NOMO-1 treated with dmso at 0.1 percent for 144 hours (cell line): ENCODE data around the gene LCN9.
"Not testable (repeated sequence)": the region's sequence is repeated elsewhere in the genome, so short reads cannot be mapped to it uniquely, and the experiment has no call there.

Experiments used
- DNase-seq: peaks from one replicate; lab custom pipeline; 2025; ENCODE audit not compliant: unreplicated experiment; lab: John Stamatoyannopoulos, UW

The LCN9 gene

DNA sequence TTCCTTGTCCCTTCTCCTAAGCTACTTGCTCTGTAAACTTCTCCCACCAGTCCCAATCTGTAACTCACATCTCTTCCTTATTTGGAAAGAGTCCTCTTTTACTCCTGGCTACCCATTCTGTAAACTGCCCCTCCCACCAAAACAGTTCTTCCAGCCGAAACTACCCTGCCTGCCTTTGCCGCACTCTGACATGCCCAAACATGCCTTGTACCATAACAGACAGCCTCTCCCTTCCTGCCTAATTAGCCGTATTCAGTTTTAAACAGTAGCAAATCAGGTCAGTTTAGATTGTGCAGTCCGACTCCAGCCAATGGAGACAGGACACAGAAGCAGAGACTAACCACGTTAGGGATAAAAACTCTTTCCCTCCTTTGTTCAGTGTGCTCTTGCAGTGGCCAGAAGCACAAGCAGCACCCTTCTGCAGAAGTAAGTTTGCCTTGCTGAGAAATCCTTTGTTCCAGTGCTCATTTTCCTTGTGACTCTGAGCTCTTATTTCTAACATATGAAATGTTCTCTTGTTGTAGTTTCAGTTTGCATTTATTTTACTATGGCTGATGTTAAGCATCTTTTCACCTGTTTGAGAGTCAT lies 18.4 kb upstream of the LCN9 start:
- DNase-seq = no peak

DNA sequence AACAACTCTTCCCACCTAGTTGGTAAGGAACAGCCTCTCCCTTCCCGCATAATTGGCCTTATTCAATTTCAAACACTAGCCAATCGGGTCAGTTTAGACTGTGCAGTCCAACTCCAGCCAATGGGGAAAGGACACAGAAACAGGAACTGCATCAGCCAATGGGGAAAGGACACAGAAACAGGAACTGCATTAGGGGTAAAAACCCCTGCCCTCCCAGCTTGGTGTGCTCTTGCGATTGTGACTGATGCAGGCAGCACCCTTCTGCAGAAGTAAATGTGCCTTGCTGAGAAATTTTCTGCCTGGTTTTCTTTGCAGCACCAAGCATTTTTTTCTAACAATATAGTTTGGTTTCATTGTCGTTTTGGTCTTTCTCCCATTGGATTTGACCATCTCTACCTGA lies 15.2 kb upstream of the LCN9 start:
- DNase-seq = no peak

DNA sequence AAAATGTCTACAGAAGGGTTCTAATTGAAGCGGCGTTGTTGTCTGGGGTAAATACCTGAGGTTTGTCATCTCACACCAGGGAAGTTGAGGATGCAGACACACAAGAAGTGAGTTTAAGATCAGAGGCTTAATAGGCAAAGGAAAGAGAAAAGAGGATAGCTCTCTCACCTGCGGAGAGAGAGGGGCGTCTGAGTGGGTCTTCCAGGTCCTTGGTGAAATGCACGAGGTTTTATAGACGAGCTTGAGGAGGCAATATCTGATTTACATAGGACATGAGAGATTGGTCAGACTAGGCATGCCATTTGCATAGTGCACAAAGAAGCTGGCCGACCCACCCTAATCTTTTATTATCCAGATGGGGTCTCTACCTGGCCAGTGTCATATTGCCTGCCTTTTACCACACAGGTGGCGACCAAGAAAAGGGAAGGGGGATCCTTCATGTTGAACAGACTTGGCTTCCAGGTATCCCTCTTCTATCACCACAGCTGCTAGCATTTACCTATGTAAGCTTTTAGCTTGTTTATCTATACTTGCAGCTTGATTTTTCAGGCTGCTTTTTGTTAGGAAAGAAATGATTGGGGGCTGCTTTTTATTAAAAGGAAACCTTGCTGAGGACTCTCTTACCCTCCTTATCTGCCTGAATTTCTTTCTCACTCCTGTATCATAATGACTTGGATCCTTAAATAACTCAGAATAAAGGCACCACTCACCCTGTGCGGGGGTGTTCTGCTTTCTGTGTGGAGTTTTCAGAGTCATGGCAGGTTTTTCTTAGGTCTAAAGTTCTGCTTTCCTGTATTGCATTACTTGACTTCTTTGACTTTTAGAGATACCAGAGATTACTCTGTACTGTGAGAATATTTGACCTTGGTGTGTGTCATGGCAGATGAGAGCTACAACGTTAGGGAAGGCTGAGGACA lies 14.4 kb upstream of the LCN9 start:
- DNase-seq = no peak

DNA sequence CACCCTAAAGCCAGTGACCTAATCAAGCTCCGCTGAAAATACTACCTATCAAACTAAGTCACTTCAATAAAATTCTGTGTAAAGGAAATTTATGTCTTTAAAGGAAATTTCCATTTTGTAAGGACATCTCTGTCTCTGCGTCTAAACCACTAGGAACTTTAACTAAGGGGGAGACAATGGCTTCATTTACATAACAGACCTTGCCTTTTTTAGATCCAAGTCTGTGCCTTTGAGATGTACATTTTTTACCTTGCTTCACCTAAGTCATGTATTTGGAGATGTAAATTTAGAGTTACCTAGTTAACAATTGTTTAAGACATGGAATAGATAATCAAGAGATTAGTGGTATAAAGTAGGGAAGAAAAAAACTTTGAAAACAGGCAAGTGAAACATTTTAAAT lies 13.6 kb upstream of the LCN9 start:
- no peak for DNase-seq

DNA sequence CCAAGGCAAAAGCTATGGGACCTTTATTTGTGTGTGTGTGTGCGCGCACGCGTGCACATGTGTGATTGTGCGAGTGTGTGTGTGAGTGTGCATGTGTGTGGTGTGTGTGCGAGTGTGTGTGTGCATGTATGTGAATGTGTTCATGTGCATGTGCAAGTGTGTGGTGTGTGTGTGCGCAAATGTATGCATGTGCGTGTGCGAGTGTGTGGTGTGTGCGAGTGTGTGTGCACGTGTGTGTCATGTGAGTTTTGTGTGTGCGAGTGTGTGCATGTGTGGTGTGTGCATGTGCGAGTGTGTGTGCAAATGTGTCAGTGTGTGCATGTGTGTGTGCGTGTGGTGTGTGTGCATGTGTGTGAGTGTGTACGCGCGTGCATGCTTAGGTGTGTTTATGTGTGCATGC lies 12.7 kb upstream of the LCN9 start:
- no peak for DNase-seq

DNA sequence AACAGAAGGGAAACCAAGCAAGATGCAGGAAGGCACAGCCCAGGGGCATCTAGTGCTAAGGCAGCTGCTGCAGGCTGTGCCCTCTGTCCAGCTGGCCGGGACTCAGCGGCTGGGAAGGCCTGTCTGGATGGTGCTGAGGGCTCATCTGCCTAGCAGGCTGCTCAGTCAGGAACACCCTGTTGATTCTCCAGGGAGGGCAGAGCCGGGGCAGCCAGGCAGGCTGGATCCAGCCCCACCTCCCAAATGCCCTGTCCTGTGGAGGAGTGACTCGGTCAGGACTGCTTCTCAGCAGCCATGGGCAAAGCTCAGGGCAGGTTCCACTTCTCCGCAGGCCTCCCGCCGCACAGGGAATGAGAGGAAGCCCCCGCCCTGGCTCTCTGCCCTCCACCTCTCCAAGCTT lies 7.8 kb upstream of the LCN9 start:
- DNase-seq = no peak

DNA sequence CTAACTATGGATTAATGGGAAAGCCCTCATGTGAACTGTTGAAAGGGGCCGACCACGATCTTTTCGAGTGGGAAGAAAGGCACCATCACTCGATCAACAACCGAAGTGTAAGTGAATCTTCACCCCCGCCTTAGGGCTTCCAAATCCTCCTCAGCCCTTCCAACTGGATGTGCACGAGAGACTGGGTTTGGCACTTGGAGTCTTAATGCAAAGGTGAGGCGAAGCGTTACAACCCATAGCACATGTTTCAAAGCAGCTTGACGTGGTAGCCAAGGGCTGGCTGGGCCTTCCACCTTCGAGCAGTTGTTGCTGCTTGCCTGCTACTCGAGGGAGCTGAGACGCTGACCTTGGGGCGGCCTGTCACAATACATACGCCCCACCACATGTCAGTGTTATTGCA lies 5.7 kb upstream of the LCN9 start:
- DNase-seq = no peak

DNA sequence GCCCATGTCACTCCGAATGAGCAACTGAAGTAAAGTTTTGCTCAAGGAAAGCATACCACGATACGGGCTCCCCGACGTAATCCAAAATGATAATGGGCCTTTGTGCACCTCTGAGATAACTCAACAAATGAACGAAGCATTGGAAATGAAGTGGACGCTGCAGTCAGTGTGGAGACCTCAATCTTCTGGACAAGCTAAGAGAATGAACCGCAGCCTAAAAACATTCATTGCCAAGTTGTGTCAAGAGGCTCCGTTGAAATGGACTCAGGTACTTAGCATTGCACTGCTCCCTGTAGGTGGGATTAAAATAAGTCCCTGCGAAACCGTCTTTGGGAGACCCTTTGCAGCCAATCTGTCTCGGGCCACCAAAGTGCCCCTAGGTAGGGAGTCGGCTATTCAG lies 3.9 kb upstream of the LCN9 start:
- no peak for DNase-seq

DNA sequence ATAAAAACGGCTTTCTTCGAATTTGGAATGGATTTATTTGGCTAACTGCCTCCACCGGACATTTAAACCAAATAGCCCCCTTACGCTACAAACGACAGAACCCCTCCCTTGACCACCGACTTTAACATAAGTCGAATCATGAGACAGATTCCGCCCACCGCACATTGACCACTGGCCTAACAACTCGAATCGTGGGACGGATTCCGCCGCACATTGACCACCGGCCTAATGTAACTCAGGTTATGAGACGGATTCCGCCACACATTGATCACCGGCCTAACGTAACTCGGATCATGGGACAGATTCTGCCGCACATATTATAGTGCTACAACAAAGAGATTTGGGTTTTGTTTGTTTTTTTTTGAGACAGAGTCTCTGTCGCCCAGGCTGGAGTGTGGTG lies 2.7 kb upstream of the LCN9 start:
- no peak for DNase-seq

DNA sequence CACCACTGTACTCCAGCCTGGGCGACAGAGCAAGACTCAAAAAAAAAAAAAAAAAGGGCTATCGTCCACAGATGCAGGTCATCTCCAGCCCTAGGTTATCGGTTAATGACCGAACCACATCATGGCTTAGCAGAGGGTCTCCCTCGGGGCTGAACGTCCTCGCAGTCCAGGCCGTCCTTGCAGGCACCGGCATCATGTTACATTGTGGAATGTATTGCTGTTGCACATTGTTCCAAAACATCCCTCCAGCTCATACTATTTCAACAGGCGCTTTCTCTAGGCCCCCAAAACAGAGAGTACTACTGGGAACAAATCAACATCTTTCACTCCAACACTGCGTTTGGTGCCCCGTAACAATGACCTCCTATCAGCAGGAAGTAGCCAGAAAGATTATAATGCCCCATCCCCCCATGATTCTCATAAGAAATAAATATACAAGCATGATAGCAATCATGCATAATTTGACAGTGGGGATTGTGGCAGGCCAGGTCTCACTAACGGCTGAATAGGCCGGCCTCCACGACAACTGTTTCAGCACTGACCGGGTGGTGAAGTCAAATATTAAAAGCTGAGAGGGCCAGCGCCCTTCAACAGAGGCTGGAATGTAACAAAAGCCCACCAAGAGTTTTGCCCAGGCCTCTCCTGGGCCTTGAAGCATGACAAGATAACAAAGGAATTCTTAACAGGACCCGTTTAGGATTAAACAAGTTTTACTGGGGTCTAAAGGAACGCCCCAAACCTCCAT lies 1.1 kb upstream of the LCN9 start:
- DNase-seq = no peak

DNA sequence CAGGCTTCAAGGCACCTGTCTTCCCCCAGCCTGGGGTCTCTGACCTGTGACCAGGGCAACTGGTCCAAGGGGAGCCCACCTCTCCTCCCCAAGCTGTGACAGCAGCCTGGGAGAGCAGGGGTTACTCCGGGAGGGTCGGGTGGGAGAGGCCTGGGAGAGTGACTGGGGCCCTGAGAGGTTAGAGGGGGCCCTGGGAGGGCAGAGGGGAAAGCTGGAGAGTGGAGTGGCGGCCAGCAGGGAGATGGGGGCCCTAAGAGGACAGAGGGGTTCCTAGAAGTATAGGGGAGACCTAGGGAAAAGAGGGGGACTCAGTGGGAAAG lies 302 bp downstream of the LCN9 start:
- DNase-seq = no peak

DNA sequence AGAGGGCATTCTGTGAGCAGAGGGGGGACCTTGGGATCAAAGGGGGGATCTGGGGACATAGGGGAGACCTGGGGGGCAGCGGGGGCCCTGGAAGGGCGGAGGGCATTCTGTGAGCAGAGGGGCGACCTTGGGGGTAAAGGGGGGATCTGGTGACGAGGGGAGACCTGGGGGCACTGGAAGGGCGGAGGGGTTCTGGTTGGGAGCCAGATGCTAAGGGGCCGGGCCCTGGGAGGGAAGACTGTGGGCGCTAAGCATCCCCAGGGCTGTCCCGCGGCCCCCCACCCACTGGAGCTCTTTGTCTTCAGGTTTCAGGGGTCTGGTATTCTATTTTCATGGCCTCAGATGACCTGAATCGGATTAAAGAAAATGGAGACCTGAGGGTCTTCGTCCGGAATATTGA lies 748 bp downstream of the LCN9 start:
- DNase-seq = no peak

DNA sequence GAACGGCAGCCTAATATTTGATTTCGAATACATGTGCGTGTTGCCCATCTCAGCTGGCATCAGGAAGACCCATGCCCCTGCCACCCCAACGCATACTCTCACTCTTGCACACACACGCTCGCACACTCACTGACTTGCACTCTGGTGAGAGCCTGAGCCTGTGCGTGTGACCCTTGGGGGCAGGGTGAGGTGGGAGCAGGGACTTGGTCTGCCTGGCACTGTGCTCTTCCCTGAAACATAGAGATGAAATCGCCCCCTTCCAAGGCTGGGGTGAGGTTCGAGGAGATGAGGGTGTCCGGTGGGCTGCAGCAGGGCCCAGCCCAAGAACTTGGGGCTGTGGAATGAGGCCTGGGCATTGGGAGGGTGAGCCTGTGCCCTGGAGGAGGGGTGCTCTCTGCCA lies 1.2 kb downstream of the LCN9 start:
- no peak for DNase-seq

DNA sequence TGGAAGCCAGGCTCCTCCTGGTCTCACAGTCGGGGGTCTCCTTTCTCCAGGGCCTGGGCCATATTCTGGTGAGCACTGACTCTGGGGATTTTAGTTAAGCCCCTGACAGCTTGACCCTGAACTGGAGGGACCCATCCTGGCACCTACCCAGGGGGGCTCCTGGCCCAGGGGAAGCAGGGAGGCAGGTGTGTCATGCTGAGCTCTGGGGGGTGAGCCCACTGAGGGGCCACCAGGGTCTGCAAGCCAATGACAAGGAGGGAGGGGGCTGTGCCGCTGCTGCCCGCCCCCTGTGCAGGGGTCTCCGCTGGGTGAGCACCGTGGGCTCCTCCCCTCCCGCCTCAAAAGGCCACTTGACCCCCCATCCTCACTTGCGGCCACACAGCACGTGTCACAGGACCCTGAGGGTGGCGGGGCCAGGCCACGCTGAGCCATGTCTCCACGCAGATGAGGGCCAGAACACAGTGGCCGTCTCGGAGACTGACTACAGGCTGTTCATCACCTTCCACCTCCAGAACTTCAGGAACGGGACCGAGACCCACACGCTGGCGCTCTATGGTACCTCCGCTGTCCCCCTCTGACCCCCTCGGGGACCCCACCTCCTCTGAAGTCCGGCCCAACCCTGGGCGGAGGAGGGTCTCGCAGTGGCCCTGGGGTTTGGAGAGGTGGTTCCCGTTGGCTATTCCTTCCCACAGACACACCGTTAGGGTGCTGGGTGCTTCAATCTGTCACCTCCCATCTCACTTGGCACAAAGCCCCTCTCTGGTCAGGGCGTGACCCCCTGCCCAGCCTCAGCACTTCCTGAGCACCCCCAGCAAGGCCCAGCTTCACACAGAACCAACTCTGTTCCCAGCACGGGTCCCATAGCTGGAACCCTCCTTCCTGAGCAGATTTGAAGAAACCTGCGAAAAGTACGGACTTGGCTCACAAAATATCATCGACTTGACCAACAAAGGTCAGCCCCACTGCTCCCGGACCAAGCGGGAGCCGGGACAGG lies 2.0 kb downstream of the LCN9 start:
- no peak for DNase-seq

DNA sequence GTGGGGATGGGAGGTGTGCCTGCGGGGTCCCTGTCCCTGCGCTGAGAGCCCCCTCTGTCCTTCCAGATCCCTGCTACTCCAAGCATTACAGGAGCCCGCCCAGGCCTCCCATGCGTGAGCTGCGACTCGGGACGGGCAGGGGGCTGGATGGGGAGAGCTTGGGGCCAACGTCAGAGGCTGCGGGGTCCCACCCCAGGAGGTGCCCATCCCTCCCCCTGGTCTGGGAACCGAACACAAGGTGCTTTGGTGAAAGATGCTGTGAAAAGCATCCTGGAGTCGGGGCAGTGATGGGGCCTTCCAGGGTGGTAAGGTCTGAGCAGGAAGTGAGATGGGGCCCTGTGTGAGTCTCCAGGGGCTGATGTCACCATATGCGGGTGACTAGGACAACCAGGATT lies 2.7 kb downstream of the LCN9 start:
- DNase-seq = no peak

DNA sequence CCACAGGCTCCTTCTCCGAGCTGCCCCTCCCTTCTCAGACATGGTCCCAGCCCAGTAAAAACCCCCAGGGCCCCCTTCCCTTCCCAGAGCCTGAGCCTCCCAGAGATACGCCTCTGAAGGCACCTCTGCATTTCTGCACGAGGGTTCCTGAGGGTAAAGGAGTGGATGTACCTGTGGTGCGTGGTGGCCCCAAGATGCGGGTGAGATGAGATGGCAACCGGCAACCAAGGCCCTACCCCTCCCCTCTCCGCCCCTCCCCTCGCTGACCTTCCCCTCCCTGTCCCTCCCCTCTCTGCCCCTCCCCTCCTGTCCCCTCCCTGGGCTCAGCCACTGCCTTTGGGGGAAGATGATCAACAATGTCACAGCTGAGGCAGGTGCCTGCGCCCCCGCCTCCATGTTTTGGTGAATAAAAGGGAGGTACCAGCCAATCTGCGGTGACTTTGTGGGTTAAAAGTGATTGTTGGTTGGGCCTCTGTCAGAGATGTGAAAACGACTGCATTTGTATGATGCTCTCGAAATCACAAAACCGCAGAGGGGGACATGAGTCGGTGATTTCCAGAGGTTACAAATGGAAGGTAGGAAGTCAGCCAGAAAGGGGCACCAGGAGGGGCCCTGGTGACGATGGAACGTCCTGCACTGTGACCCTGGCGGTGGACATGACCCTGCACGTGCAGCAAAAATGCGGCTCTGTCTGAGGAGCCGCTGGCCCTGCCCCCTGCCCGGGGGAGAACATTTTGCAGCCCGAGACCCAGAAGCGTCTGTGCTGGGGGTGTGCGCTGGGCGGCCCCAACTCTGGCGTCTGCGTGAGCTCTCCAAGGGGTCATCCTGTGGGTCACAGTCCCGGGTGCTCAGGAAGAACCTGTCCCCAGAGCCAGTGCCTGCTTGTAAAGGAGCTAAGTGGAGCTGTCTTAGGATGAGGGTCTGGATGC lies 3.7 kb downstream of the LCN9 start:
- no peak for DNase-seq

DNA sequence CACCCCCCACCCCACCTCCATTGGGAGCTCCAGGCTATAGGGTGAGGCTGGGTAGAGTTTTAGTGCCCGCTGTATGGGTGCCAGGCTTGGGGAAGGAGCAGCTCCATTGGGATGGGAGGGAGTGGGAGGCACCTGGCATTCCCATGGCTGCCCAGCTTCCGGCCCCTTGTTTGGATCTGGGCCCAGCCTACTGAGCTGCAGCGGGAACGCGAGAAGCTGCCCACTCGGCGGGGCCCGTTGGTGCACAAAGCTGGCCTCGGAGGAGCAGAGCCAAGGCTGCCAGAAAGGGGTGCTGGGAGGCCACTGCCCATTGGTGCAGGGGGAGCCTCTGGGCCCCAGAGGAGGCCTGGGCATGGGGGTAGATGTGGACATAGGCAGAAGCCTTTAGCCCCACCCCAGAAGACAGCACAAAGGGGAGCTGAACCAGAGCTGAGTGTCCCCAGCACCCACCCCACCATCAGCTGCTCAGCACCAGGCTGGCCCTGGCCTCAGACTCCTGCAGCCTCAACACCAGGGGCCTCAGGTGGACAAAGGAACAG lies 4.4 kb downstream of the LCN9 start:
- DNase-seq = no peak

DNA sequence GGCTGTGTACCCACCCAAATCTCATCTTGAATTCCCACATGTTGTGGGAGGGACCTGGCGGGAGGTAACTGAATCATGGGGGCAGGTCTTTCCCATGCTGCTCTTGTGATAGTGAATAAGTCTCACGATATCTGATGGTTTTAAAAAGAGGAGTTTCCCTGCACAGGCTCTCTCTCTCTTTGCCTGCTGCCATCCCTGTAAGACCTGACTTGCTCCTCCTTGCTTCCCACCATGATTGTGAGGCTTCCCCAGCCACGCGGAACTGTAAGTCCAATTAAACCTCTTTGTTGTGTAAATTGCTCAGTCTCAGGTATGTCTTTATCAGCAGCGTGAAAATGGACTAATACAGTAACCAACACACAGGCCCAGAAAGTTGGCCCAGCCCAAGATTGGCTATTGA lies 5.9 kb downstream of the LCN9 start:
- DNase-seq = not testable (repeated sequence)

DNA sequence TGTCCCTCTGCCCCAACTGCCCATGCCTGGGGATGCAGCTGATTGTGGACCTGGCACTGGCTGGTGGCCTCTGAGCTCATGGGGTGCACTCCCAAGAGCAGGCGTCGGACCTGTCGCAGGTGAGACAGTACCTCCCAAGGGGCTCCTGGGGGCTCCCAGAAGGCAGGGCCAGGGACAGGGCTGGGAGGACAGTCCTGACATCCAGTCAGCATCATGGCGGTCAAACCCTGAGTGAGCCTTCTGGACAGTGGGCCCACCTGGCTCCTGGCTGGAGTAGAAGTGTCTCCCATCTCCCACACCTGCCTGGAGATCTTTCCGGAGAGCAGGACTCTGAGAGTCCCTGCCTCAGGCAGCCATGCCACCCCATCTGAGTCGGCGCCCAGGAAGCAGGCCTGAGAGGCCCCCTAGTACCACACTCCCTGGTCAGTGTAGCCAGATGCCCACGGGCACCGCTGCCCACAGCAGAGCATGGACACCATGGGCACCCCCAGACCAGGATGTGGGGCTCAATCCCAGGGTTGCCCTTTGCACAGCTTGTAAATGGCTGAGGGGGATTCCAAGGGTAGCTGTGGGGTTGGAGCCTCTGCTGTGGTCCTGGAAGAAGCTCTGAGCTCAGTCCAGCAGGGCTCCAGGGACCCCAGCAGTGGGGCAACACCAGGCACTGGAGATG lies 6.6 kb downstream of the LCN9 start:
- DNase-seq = no peak
